ENCODE results near the gene EVC. TPM values are rescaled to one million over a fixed set of nuclear protein-coding genes. Genes with fewer than 3 reads are reported as not detected.

EVC gene
- total RNA-seq, 2 donors from 2014 or later, result 25.5 to 29.0 TPM

DNA sequence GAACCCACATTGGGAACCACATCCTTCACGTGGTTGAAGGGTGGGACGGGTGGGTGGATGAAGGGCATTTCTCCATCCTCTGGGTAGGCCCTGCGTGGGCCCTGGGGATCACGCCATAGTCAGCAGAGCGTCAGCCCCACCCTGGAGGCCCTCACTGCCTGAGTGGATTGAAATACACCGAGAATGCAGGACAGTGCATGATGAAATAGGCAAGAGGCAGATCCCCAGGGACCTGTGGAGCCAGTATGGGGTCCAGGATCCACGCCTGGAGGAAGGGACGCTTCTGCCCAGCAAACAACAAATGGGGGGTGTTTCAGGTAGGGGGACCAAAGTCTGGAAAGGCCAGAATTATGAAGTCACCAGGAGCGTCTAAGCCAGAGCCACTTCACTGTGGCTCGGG is 19.4 kb downstream of the EVC start:
- Histone ChIP-seq H3K27ac (ENCODE audit: low read depth, low read length) (no peak overlapping the region), H3K9me3 (ENCODE audit: control insufficient read depth, low read length) (no peaks in the 10 kb centered on the region), H3K4me3 (ENCODE audit: low read length) (no peak overlapping the region), H3K9ac (ENCODE audit: extremely low read depth, low read length, poor library complexity, severe bottlenecking) (no peak overlapping the region), H3K4me1 (ENCODE audit: control insufficient read depth, insufficient read depth, low read length) (no peaks in the 10 kb centered on the region), H3K27me3 (ENCODE audit: control insufficient read depth, insufficient read depth, low read length, poor library complexity, severe bottlenecking) (no peaks in the 10 kb centered on the region), H3K36me3 (ENCODE audit: control insufficient read depth, insufficient read depth, low read length) (peaks cover 41% of the 10 kb centered on the region)
- DNase-seq, result no peak
- Mint-ChIP-seq H3K36me3 (ENCODE audit: low read depth) (peaks cover 73% of the 10 kb centered on the region), H3K9me3 (peaks cover 5% of the 10 kb centered on the region), H3K4me1 (peaks cover 9% of the 10 kb centered on the region), H3K27me3 (ENCODE audit: insufficient read depth) (no peaks in the 10 kb centered on the region), H3K4me3 (no peak overlapping the region), H3K27ac (no peak overlapping the region)
- no peak for TF ChIP-seq CTCF (conservative IDR thresholded peaks at IDR 0.05)
- 86 to 92% methylated on average over 8 to 10 of the region's 10 CpGs for WGBS, 2 experiments (ENCODE audit: insufficient coverage in 1 of 2, insufficient read length in 1 of 2)

DNA sequence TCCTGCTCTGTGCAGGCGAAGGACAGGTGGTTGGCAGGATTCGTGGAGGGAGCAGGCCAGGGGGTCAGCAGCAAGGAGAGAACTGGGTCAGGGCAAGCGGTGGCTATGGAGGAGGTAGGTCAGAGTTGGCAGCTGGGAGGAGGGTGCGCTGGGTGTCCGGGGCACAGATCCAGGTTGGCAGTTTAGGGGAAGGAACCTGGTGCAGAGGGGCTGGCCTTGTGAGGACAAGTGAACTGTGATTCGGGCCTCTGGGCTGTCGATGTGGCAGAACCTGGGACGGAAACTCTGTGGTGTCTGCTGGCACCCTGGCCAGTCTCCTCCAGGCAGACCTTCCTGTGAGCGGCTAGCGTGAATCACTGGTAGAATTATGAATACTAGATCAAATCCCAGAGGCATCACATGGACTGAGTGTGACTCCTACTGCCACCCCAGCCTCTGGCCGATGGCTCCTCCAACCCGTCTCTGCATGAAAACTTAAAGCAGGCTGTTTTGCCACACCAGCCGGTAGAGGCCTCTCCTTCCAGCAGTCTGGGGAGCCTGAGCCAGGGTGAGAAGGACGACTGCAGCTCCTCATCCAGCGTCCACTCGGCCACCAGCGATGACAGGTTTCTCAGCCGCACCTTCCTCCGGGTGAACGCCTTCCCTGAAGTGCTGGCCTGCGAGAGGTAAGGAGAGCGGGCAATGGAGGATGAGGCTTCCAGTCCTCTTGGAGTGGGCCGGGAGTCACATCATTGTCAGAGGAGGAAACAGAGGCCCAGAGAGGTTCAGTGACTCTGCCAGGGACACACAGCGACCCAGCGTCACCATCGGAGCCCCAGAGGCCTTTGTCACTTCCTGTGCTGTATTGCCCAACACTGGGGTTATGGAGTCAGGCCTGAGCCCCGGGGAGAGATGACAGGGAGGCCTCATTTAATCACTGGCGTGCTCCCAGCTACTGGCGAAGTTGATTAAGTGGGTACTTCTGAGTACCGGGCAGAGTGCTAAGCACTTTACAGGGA is 20.3 kb downstream of the EVC start:
- H3K27me3 ChIP-seq (ENCODE audit: control insufficient read depth, insufficient read depth, low read length, poor library complexity, severe bottlenecking), result no peaks in the 10 kb centered on the region
- no peak for TF ChIP-seq CTCF (conservative IDR thresholded peaks at IDR 0.05)
- no peak for DNase-seq
- H3K9ac ChIP-seq (ENCODE audit: extremely low read depth, low read length, poor library complexity, severe bottlenecking), result no peak overlapping the region
- H3K27me3 Mint-ChIP-seq (ENCODE audit: insufficient read depth), result no peaks in the 10 kb centered on the region
- no peak overlapping the region for H3K4me3 Mint-ChIP-seq
- no peak overlapping the region for H3K27ac Mint-ChIP-seq
- H3K4me1 ChIP-seq (ENCODE audit: control insufficient read depth, insufficient read depth, low read length), result no peaks in the 10 kb centered on the region
- no peak overlapping the region for H3K4me3 ChIP-seq (ENCODE audit: low read length)
- 94% methylated on average over 25 to 30 of the region's 30 CpGs for WGBS, 2 experiments (ENCODE audit: insufficient coverage in 1 of 2, insufficient read length in 1 of 2)
- H3K36me3 Mint-ChIP-seq (ENCODE audit: low read depth), result peaks cover 72% of the 10 kb centered on the region
- H3K9me3 ChIP-seq (ENCODE audit: control insufficient read depth, low read length), result no peaks in the 10 kb centered on the region
- peaks cover 38% of the 10 kb centered on the region for H3K36me3 ChIP-seq (ENCODE audit: control insufficient read depth, insufficient read depth, low read length)
- H3K4me1 Mint-ChIP-seq, result peaks cover 9% of the 10 kb centered on the region
- H3K9me3 Mint-ChIP-seq, result peaks cover under 1% of the 10 kb centered on the region
- H3K27ac ChIP-seq (ENCODE audit: low read depth, low read length), result no peak overlapping the region

- Mint-ChIP-seq H3K36me3 (ENCODE audit: low read depth) (peaks cover 71% of the 10 kb centered on the region), H3K4me3 (no peak overlapping the region), H3K27me3 (ENCODE audit: insufficient read depth) (no peaks in the 10 kb centered on the region), H3K4me1 (peaks cover 9% of the 10 kb centered on the region), H3K9me3 (no peaks in the 10 kb centered on the region), H3K27ac (no peak overlapping the region)
- no peak for TF ChIP-seq CTCF (conservative IDR thresholded peaks at IDR 0.05)
- H3K27me3 ChIP-seq (ENCODE audit: control insufficient read depth, insufficient read depth, low read length, poor library complexity, severe bottlenecking), result no peaks in the 10 kb centered on the region
- no peak overlapping the region for H3K4me3 ChIP-seq (ENCODE audit: low read length)
- no peak for DNase-seq
- no peak overlapping the region for H3K27ac ChIP-seq (ENCODE audit: low read depth, low read length)
- no peaks in the 10 kb centered on the region for H3K9me3 ChIP-seq (ENCODE audit: control insufficient read depth, low read length)
- peaks cover 38% of the 10 kb centered on the region for H3K36me3 ChIP-seq (ENCODE audit: control insufficient read depth, insufficient read depth, low read length)
- H3K4me1 ChIP-seq (ENCODE audit: control insufficient read depth, insufficient read depth, low read length), result no peaks in the 10 kb centered on the region
- WGBS, 2 experiments (ENCODE audit: insufficient coverage in 1 of 2, insufficient read length in 1 of 2), result 89 to 95% methylated on average over 10 of the region's 10 CpGs
- no peak overlapping the region for H3K9ac ChIP-seq (ENCODE audit: extremely low read depth, low read length, poor library complexity, severe bottlenecking)
These were observed 21.2 kb downstream of the EVC start for GRCh38 chr4:5732158-5732557.
